Keratinocyte (primary cell): ENCODE results near the gene RALGAPA2. TPM values are rescaled to one million over a fixed set of nuclear protein-coding genes. Genes with fewer than 3 reads are reported as not detected.

Experiments
- DNase-seq: peaks from one replicate; pipeline ENCODE4 v3.0.0-alpha.2; 2011; ENCODE audit warnings: low read depth, missing footprints, low spot score
- FAIRE-seq: peaks from 2 replicates; lab custom pipeline; 2011; peaks lifted over from hg19 to GRCh38; lab: Jason Lieb, UNC
- H2AFZ ChIP-seq: 2 replicates; pipeline ENCODE4 v1.6.0; 2012; ENCODE audit warnings: low read length, control low read depth, inconsistent platforms; ENCODE audit not compliant: control insufficient read depth
- H3K27ac ChIP-seq: 2 replicates; pipeline ENCODE4 v1.5.1; 2011; ENCODE audit warnings: low read length; ENCODE audit not compliant: control insufficient read depth, insufficient read depth
- H3K27me3 ChIP-seq: 3 replicates; pipeline ENCODE4 v1.6.0; 2011; ENCODE audit warnings: low read length; ENCODE audit not compliant: control insufficient read depth, insufficient read depth; ENCODE audit errors: extremely low read depth
- H3K36me3 ChIP-seq, 2 experiments: 2 replicates in 1 of 2; 3 replicates in 1 of 2; pipeline ENCODE4 v1.5.1; 2011; ENCODE audit warnings: low read length in 2 of 2, mild to moderate bottlenecking in 1 of 2; ENCODE audit not compliant: control insufficient read depth in 2 of 2, insufficient read depth in 2 of 2; ENCODE audit errors: extremely low read depth in 1 of 2
- H3K4me1 ChIP-seq: 3 replicates; pipeline ENCODE4 v1.5.1; 2011; ENCODE audit warnings: low read length; ENCODE audit not compliant: control insufficient read depth, insufficient read depth; ENCODE audit errors: extremely low read depth
- H3K4me2 ChIP-seq: 3 replicates; pipeline ENCODE4 v1.6.0; 2011; ENCODE audit warnings: low read depth, low read length; ENCODE audit not compliant: control insufficient read depth, insufficient read depth; ENCODE audit errors: extremely low read depth
- H3K4me3 ChIP-seq, 3 experiments: fragments of 200-600 bp in 1 of 3; sonication (generic) in 1 of 3; 2 replicates in 2 of 3; 3 replicates in 1 of 3; pipeline ENCODE4 v1.5.1; 2011 to 2016; ENCODE audit warnings: low read length in 3 of 3, mild to moderate bottlenecking in 3 of 3, control low read depth in 2 of 3, inconsistent platforms in 1 of 3, low read depth in 1 of 3, mixed read lengths in 1 of 3, mixed run types in 1 of 3, moderate library complexity in 1 of 3; ENCODE audit not compliant: control insufficient read depth in 2 of 3, insufficient read depth in 2 of 3; ENCODE audit errors: extremely low read depth in 1 of 3
- H3K79me2 ChIP-seq: 2 replicates; pipeline ENCODE4 v1.6.0; 2012; ENCODE audit warnings: low read length; ENCODE audit not compliant: control insufficient read depth, insufficient read depth
- H3K9ac ChIP-seq: 3 replicates; pipeline ENCODE4 v1.6.0; 2011; ENCODE audit warnings: low read length; ENCODE audit not compliant: control insufficient read depth, insufficient read depth; ENCODE audit errors: extremely low read depth
- H3K9me1 ChIP-seq: 3 replicates; pipeline ENCODE4 v1.6.0; 2011; ENCODE audit warnings: low read length; ENCODE audit not compliant: control insufficient read depth, insufficient read depth; ENCODE audit errors: extremely low read depth
- H3K9me3 ChIP-seq: 2 replicates; pipeline ENCODE4 v1.5.1; 2012; ENCODE audit warnings: low read depth, low read length; ENCODE audit not compliant: control insufficient read depth
- H4K20me1 ChIP-seq: 3 replicates; pipeline ENCODE4 v1.6.0; 2011; ENCODE audit warnings: low read length; ENCODE audit not compliant: control insufficient read depth, insufficient read depth; ENCODE audit errors: extremely low read depth
- CTCF ChIP-seq, 3 experiments: IDR thresholded peaks in 1 of 3; conservative IDR thresholded peaks in 1 of 3; optimal IDR thresholded peaks in 1 of 3; 2 replicates in 2 of 3; 3 replicates in 1 of 3; pipeline versions ENCODE3 to v1.5.1; 2011; ENCODE audit warnings: low read length in 3 of 3, mild to moderate bottlenecking in 3 of 3, moderate library complexity in 2 of 3, control low read depth in 1 of 3, inconsistent platforms in 1 of 3; ENCODE audit not compliant: insufficient read depth in 2 of 3; ENCODE audit errors: extremely low read depth in 1 of 3
- EZH2 ChIP-seq: IDR thresholded peaks from one replicate; pipeline ENCODE4 v1.6.1; 2012; ENCODE audit warnings: inconsistent platforms, mild to moderate bottlenecking, low read length, moderate library complexity
- dilution Hi-C: fragments of 300-500 bp; cut with MboI; formaldehyde crosslinking; loops from one replicate; pipeline ENCODE4 v1.7.0; 2020; ENCODE audit warnings: low sequenced_read_pairs; ENCODE audit not compliant: extremely low pct_ligation_motif_present
- polyA plus RNA-seq, 5 experiments: library from polyadenylated mRNA; depleted of rRNA in 3 of 5; stranded (reverse) in 3 of 5; stranded (forward) in 1 of 5; unstranded in 1 of 5; fragments of >200 nt; gene quantifications; 1 replicate in 1 of 5; 2 replicates in 3 of 5; 3 replicates in 1 of 5; pipeline versions ENCODE4 v1.2.1 to v1.2.3, GENCODE V29; 2011 to 2012; ENCODE audit warnings: missing spikeins in 2 of 5, low read depth in 1 of 5, low replicate concordance in 1 of 5

RALGAPA2 gene
- polyA plus RNA-seq, 1 donor (not counting 4 experiments of a cell fraction or from before 2014, with no cell fraction given), result 3.2 TPM

GRCh38 chr20:20399531-20400500 is 312.6 kb downstream of the RALGAPA2 start:
- H3K9ac ChIP-seq, result no peak overlapping the region
- TF ChIP-seq CTCF (optimal IDR thresholded peaks at IDR 0.05 in 1 of 3, IDR thresholded peaks at IDR 0.05 in 1 of 3, conservative IDR thresholded peaks at IDR 0.05 in 1 of 3; ENCODE audit: extremely low read depth in 1 of 3, insufficient read depth in 2 of 3, low read length in 3 of 3) (no peak), EZH2 (no peak)
- H3K36me3 ChIP-seq, result no peaks in the 10 kb centered on the region
- no peaks in the 10 kb centered on the region for H3K4me1 ChIP-seq
- no peak overlapping the region for H2AFZ ChIP-seq
- H3K27me3 ChIP-seq, result no peaks in the 10 kb centered on the region
- no peaks in the 10 kb centered on the region for H3K9me3 ChIP-seq
- H3K27ac ChIP-seq, result no peak overlapping the region
- no peak for FAIRE-seq
- DNase-seq, result no peak
- H4K20me1 ChIP-seq, result no peaks in the 10 kb centered on the region
- H3K4me2 ChIP-seq, result no peak overlapping the region
- no peaks in the 10 kb centered on the region for H3K9me1 ChIP-seq
- dilution Hi-C loops, result no loop called here
- H3K79me2 ChIP-seq, result no peaks in the 10 kb centered on the region
- H3K4me3 ChIP-seq, result no peak overlapping the region

- no peak overlapping the region for H3K4me2 ChIP-seq
- H3K79me2 ChIP-seq, result no peaks in the 10 kb centered on the region
- H3K36me3 ChIP-seq, result no peaks in the 10 kb centered on the region
- no peaks in the 10 kb centered on the region for H3K9me1 ChIP-seq
- no peak overlapping the region for H3K9ac ChIP-seq
- DNase-seq (no peak), FAIRE-seq (no peak)
- H3K9me3 ChIP-seq, result no peaks in the 10 kb centered on the region
- dilution Hi-C loops, result no loop called here
- H3K4me3 ChIP-seq, result no peak overlapping the region
- no peaks in the 10 kb centered on the region for H3K4me1 ChIP-seq
- no peak overlapping the region for H3K27ac ChIP-seq
- H4K20me1 ChIP-seq, result no peaks in the 10 kb centered on the region
- TF ChIP-seq CTCF (optimal IDR thresholded peaks at IDR 0.05 in 1 of 3, IDR thresholded peaks at IDR 0.05 in 1 of 3, conservative IDR thresholded peaks at IDR 0.05 in 1 of 3; ENCODE audit: extremely low read depth in 1 of 3, insufficient read depth in 2 of 3, low read length in 3 of 3), result no peak
- TF ChIP-seq EZH2, result no peak
- H3K27me3 ChIP-seq, result no peaks in the 10 kb centered on the region
- H2AFZ ChIP-seq, result no peak overlapping the region
These were observed 314.3 kb downstream of the RALGAPA2 start for GRCh38 chr20:20398123-20398522.
